Adrenal gland (tissue), 5 donors: ENCODE data around the gene FCN2.

Experiments used
- POLR2A ChIP-seq, 2 donors: fragments of 450-650 bp; IDR thresholded peaks; one replicate each; pipeline ENCODE4 v1.6.1; 2017; ENCODE audit warnings: antibody characterized with exemption in 2 of 2, mild to moderate bottlenecking in 2 of 2, moderate library complexity in 1 of 2
- TF ChIP-seq, protein P1 (sequence below), 6 experiments: fragments of 450-650 bp in 4 of 6; fragments of 200-600 bp in 2 of 6; sonication (generic) in 1 of 6; IDR thresholded peaks; 1 replicate in 5 of 6; 2 replicates in 1 of 6; pipeline versions ENCODE4 v1.5.1 to v1.8.0; 2016 to 2021; ENCODE audit warnings: antibody characterized with exemption in 6 of 6, mild to moderate bottlenecking in 2 of 6, moderate library complexity in 1 of 6
- donor health status: DM: no; HTN: no; CAD: no.

DNA sequence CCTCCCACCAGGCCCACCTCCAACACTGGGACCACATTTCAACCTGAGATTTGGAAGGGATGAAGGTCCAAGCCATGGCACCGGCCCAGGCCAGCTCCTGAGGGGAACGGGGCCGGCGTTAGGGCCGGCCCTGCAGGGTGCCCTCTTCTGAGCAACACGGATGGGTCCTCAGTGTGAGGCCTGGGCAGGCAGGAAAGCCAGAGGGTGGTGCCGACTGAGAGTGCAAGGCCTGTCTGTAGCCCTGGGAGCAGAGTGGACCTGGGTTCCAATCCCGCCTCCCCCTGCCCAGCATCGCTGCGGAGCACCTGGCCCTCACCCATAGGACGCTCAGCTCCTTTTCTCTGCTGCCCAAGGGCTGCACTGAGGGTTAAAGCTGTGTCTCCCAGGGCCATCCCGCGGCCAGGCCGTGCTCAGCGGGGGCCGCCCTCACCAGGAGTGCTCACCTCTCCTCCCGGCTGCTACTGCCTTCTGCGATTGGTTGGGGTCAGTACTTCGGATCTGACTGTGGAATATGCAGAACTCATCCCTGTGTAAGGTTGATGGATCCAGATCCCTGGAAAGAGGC lies 44.1 kb upstream of the FCN2 start:
- TF ChIP-seq, protein P1, sequence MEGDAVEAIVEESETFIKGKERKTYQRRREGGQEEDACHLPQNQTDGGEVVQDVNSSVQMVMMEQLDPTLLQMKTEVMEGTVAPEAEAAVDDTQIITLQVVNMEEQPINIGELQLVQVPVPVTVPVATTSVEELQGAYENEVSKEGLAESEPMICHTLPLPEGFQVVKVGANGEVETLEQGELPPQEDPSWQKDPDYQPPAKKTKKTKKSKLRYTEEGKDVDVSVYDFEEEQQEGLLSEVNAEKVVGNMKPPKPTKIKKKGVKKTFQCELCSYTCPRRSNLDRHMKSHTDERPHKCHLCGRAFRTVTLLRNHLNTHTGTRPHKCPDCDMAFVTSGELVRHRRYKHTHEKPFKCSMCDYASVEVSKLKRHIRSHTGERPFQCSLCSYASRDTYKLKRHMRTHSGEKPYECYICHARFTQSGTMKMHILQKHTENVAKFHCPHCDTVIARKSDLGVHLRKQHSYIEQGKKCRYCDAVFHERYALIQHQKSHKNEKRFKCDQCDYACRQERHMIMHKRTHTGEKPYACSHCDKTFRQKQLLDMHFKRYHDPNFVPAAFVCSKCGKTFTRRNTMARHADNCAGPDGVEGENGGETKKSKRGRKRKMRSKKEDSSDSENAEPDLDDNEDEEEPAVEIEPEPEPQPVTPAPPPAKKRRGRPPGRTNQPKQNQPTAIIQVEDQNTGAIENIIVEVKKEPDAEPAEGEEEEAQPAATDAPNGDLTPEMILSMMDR (IDR thresholded peaks at IDR 0.05): no peak
- TF ChIP-seq POLR2A (IDR thresholded peaks at IDR 0.05): no peak
